ENCODE results near the gene HABP2.

Gene HABP2

GRCh38 chr10:113560071-113560470, 7.2 kb downstream of the HABP2 start:
- no peak for DNase-seq

- DNase-seq: no peak
Observed at GRCh38 chr10:113561214-113561613, 8.4 kb downstream of the HABP2 start.

- no peak for DNase-seq
Observed at GRCh38 chr10:113562069-113562468, 9.2 kb downstream of the HABP2 start.

- no peak for DNase-seq
Observed at GRCh38 chr10:113562704-113563103, 9.9 kb downstream of the HABP2 start.

GRCh38 chr10:113563306-113564088, 10.6 kb downstream of the HABP2 start:
- peak; percentile 45 for DNase-seq

GRCh38 chr10:113565364-113565763, 12.5 kb downstream of the HABP2 start:
- DNase-seq: no peak

GRCh38 chr10:113566888-113567287, 14.0 kb downstream of the HABP2 start:
- no peak for DNase-seq

GRCh38 chr10:113569576-113569975, 16.7 kb downstream of the HABP2 start:
- no peak for DNase-seq

- no peak for DNase-seq
Observed at GRCh38 chr10:113572520-113573290, 19.9 kb downstream of the HABP2 start.

GRCh38 chr10:113573368-113573767, 20.5 kb downstream of the HABP2 start:
- DNase-seq: no peak

- DNase-seq: no peak
Observed at GRCh38 chr10:113576852-113577251, 24.0 kb downstream of the HABP2 start.

GRCh38 chr10:113578773-113579172, 25.9 kb downstream of the HABP2 start:
- no peak for DNase-seq

- DNase-seq: no peak
Observed at GRCh38 chr10:113581092-113581491, 28.2 kb downstream of the HABP2 start.

- no peak for DNase-seq
Observed at GRCh38 chr10:113583571-113583970, 30.7 kb downstream of the HABP2 start.

GRCh38 chr10:113585949-113586348, 33.1 kb downstream of the HABP2 start:
- DNase-seq: no peak

GRCh38 chr10:113589201-113589770, 36.4 kb downstream of the HABP2 start:
- no peak for DNase-seq

- DNase-seq: no peak
Observed at GRCh38 chr10:113590581-113590980, 37.7 kb downstream of the HABP2 start.

GRCh38 chr10:113592380-113592779, 39.5 kb downstream of the HABP2 start:
- no peak for DNase-seq

GRCh38 chr10:113594652-113595051, 41.8 kb downstream of the HABP2 start:
- DNase-seq: no peak

GRCh38 chr10:113600569-113600968, 47.7 kb downstream of the HABP2 start:
- no peak for DNase-seq

GRCh38 chr10:113603057-113603777, 50.4 kb downstream of the HABP2 start:
- no peak for DNase-seq

GRCh38 chr10:113604572-113604971, 51.7 kb downstream of the HABP2 start:
- no peak for DNase-seq

- DNase-seq: no peak
Observed at GRCh38 chr10:113605268-113605978, 52.6 kb downstream of the HABP2 start.

Measured in activated CD4-positive, alpha-beta T cell treated with anti-CD3 and anti-CD28 coated beads for 1 hour (primary cell).